GM23248 (cell line): Measurements from ENCODE around the gene CDH13. TPM values are rescaled to one million over a fixed set of nuclear protein-coding genes. Genes with fewer than 3 reads are reported as not detected.
A peak's percentile ranks its signal among the peaks of the same experiment; 100 is the strongest.

Experiments
- DNase-seq: peaks from one replicate; pipeline ENCODE4 v3.0.0-alpha.2; 2015
- H2AFZ ChIP-seq: fragments of 200-600 bp; sonication (generic); 2 replicates; pipeline ENCODE4 v1.6.1; 2016; ENCODE audit warnings: antibody characterized with exemption
- H3F3A ChIP-seq: fragments of 200-600 bp; sonication (generic); 2 replicates; pipeline ENCODE4 v1.6.1; 2016; ENCODE audit warnings: mild to moderate bottlenecking, antibody characterized with exemption, mixed run types; ENCODE audit not compliant: insufficient read depth
- H3K27ac ChIP-seq: fragments of 200-600 bp; sonication (generic); 2 replicates; pipeline ENCODE4 v1.5.1; 2016; ENCODE audit warnings: mild to moderate bottlenecking
- H3K27me3 ChIP-seq: fragments of 200-600 bp; sonication (generic); replicated peaks from 2 replicates; pipeline ENCODE4 v1.6.1; 2016; ENCODE audit warnings: mild to moderate bottlenecking; ENCODE audit not compliant: insufficient read depth
- H3K36me3 ChIP-seq: fragments of 200-600 bp; sonication (generic); 2 replicates; pipeline ENCODE4 v1.6.1; 2016; ENCODE audit warnings: low read depth, mild to moderate bottlenecking
- H3K4me1 ChIP-seq: fragments of 200-600 bp; sonication (generic); 2 replicates; pipeline ENCODE4 v1.6.1; 2016; ENCODE audit warnings: mild to moderate bottlenecking; ENCODE audit not compliant: insufficient read depth
- H3K4me2 ChIP-seq: fragments of 200-600 bp; sonication (generic); one replicate; pipeline ENCODE4 v1.6.1; 2016; ENCODE audit warnings: mild to moderate bottlenecking; ENCODE audit not compliant: unreplicated experiment
- H3K4me3 ChIP-seq: fragments of 200-600 bp; sonication (generic); 2 replicates; pipeline ENCODE4 v1.5.1; 2016; ENCODE audit warnings: mild to moderate bottlenecking
- H3K79me2 ChIP-seq: fragments of 200-600 bp; sonication (generic); 2 replicates; pipeline ENCODE4 v1.6.1; 2016; ENCODE audit warnings: mild to moderate bottlenecking; ENCODE audit not compliant: insufficient read depth
- H3K9ac ChIP-seq: fragments of 200-600 bp; sonication (generic); 2 replicates; pipeline ENCODE4 v1.6.1; 2016; ENCODE audit warnings: mild to moderate bottlenecking
- H3K9me2 ChIP-seq: fragments of 200-600 bp; sonication (generic); 2 replicates; pipeline ENCODE4 v1.6.1; 2016; ENCODE audit warnings: mixed run types, mild to moderate bottlenecking, moderate library complexity; ENCODE audit not compliant: insufficient read depth
- H3K9me3 ChIP-seq: fragments of 200-600 bp; sonication (generic); one replicate; pipeline ENCODE4 v1.6.1; 2017; ENCODE audit warnings: low read depth
- H4K20me1 ChIP-seq: fragments of 200-600 bp; sonication (generic); 2 replicates; pipeline ENCODE4 v1.6.0; 2016; ENCODE audit not compliant: insufficient read depth
- EZH2 ChIP-seq: fragments of 200-600 bp; sonication (generic); IDR thresholded peaks from 2 replicates; pipeline ENCODE4 v1.6.1; 2018; ENCODE audit warnings: antibody characterized with exemption, mild to moderate bottlenecking; ENCODE audit not compliant: insufficient read depth, poor library complexity, severe bottlenecking
- EZH2phosphoT487 ChIP-seq: fragments of 200-600 bp; sonication (generic); IDR thresholded peaks from 2 replicates; pipeline ENCODE4 v1.6.1; 2018; ENCODE audit warnings: antibody characterized with exemption, moderate library complexity, mild to moderate bottlenecking, low read depth; ENCODE audit not compliant: insufficient read depth
- WGBS, 2 experiments: methylation state at CpG; one replicate each; pipeline ENCODE4 v1.1.6; 2015 to 2017; ENCODE audit warnings: low lambda C conversion rate in 2 of 2, low coverage in 1 of 2; ENCODE audit errors: missing lambda C conversion rate in 2 of 2; 5-methylcytosine and 5-hydroxymethylcytosine counted together
- in situ Hi-C: fragments of 300-500 bp; cut with MboI; formaldehyde crosslinking; loops from 2 replicates; pipeline ENCODE4 v1.15.0; 2020
- polyA plus RNA-seq: library from polyadenylated mRNA; unstranded; fragments of >200 nt; fragmentation: Nextera tagmentation; extraction: Ambion mirVana; gene quantifications from 2 replicates; pipeline ENCODE4 v1.2.1, GENCODE V29; 2016
- total RNA-seq: library from RNA; depleted of rRNA; stranded (reverse); fragments of >200 nt; shearing (Covaris generic); gene quantifications from 2 replicates; pipeline ENCODE4 v1.2.3, GENCODE V29; 2014

CDH13 gene
- total and polyA plus RNA-seq, 2 experiments from 2014 or later = 51.0 to 52.8 TPM

DNA sequence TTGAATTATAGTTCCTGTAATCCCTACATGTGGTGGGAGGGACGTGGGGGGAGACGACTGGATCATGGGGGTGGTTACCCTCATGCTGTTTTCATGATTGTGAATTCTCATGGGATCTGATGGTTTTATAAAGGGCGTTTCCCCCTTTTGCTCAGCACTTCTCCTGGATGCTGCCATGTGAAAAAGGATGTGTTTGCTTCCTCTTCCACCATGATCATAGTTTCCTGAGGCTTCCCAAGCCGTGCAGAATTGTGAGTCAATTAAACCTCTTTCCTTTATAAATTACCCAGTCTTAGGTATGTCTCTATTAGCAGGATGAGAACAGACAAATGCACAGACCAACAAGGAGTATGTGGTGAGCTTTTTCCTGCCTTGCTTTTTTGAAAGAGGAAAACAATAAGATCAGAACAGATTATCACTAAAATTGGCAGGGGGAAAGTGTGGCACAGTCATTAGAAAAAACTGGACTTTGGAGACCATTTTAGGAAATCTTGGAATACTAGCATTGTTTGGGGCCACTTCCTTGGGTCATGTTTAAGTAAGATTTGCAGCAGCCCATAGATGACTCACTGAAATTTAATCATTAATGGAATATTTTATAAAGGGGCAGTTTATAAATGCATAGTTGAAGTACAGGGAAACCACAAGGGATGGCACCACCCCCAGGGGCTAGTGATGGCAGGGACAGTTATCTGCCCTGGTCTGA lies 352.8 kb downstream of the CDH13 start:
- H3K4me2 ChIP-seq = no peak overlapping the region
- no peak overlapping the region for H2AFZ ChIP-seq
- H4K20me1 ChIP-seq = no peaks in the 10 kb centered on the region
- no peaks in the 10 kb centered on the region for H3K9me3 ChIP-seq
- H3K27me3 ChIP-seq = no peaks in the 10 kb centered on the region
- no peak overlapping the region for H3K27ac ChIP-seq
- no peaks in the 10 kb centered on the region for H3K36me3 ChIP-seq
- 64 to 73% methylated on average over 4 of the region's 4 CpGs for WGBS, 2 experiments
- no peaks in the 10 kb centered on the region for H3K4me1 ChIP-seq
- in situ Hi-C loops = no loop called here
- DNase-seq = no peak
- no peak overlapping the region for H3K4me3 ChIP-seq
- no peak for TF ChIP-seq EZH2phosphoT487
- no peak for TF ChIP-seq EZH2
- no peaks in the 10 kb centered on the region for H3K79me2 ChIP-seq
- no peaks in the 10 kb centered on the region for H3F3A ChIP-seq
- no peak overlapping the region for H3K9ac ChIP-seq
- H3K9me2 ChIP-seq = no peaks in the 10 kb centered on the region

DNA sequence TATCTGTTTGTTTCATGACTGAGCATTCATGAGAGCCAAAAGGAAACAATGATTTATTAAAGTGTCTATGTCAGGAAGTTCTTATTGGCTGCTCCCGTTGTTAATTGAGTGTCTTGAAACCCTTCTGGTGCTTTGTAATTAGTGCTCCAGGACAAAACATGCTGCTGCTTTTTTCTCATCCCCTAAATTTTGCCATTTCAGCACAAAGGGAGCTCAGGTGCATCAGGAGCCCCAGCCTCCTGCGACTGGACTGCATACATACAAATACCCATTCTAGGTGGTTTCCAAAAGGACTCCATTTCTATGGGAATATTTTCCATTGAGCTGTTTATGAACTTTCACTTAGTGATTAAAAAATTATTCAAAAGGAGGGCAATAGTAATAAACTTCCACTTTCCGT lies 354.0 kb downstream of the CDH13 start:
- WGBS, 2 experiments = 60 to 67% methylated on average over 3 of the region's 3 CpGs
- no peak for DNase-seq

DNA sequence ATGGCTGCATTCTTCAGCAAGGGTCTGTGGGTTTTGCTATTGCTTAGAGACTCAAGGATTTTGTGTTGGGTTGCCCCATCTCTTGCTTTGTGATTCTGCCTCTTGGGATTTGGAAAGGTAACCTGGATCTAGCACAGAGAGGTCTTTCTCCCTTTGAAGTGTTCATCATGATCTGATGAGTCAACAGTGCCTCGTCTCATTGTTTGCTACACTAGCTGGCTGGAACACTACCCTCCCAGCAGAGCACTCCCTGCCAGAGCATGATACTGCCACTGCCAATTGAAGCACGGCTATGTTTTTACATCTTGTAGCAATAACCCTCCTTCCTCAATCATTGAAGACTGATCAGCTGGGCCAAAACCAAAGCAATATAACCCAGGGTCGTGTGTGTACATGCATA lies 361.0 kb downstream of the CDH13 start:
- no peak overlapping the region for H3K4me3 ChIP-seq
- no peaks in the 10 kb centered on the region for H3K9me2 ChIP-seq
- peaks cover 11% of the 10 kb centered on the region for H3F3A ChIP-seq
- TF ChIP-seq EZH2 (no peak), EZH2phosphoT487 (no peak)
- H3K9ac ChIP-seq = no peak overlapping the region
- no peaks in the 10 kb centered on the region for H3K27me3 ChIP-seq
- no peak overlapping the region for H3K4me2 ChIP-seq
- H3K4me1 ChIP-seq = 0 out of 2 replicates have a peak, but pooled peaks cover 2% of the 10 kb centered on the region
- peak; percentile 41 for DNase-seq
- H4K20me1 ChIP-seq = no peaks in the 10 kb centered on the region
- H3K27ac ChIP-seq = no peak overlapping the region
- H2AFZ ChIP-seq = no peak overlapping the region
- H3K79me2 ChIP-seq = no peaks in the 10 kb centered on the region
- no peaks in the 10 kb centered on the region for H3K9me3 ChIP-seq
- in situ Hi-C loops = no loop called here
- 27 to 28% methylated on average over 3 of the region's 3 CpGs for WGBS, 2 experiments
- no peaks in the 10 kb centered on the region for H3K36me3 ChIP-seq

More for the DNA sequence above, 354.0 kb downstream of the CDH13 start:
- H3K4me3 ChIP-seq = no peak overlapping the region
- no peaks in the 10 kb centered on the region for H3K79me2 ChIP-seq
- H3K4me2 ChIP-seq = no peak overlapping the region
- no peaks in the 10 kb centered on the region for H3K27me3 ChIP-seq
- in situ Hi-C loops = no loop called here
- no peaks in the 10 kb centered on the region for H3K4me1 ChIP-seq
- H3K9me3 ChIP-seq = no peaks in the 10 kb centered on the region
- no peak overlapping the region for H3K9ac ChIP-seq
- no peaks in the 10 kb centered on the region for H3F3A ChIP-seq
- no peaks in the 10 kb centered on the region for H4K20me1 ChIP-seq
- no peaks in the 10 kb centered on the region for H3K9me2 ChIP-seq
- no peak for TF ChIP-seq EZH2phosphoT487
- no peak for TF ChIP-seq EZH2
- no peak overlapping the region for H3K27ac ChIP-seq
- H3K36me3 ChIP-seq = no peaks in the 10 kb centered on the region
- no peak overlapping the region for H2AFZ ChIP-seq

DNA sequence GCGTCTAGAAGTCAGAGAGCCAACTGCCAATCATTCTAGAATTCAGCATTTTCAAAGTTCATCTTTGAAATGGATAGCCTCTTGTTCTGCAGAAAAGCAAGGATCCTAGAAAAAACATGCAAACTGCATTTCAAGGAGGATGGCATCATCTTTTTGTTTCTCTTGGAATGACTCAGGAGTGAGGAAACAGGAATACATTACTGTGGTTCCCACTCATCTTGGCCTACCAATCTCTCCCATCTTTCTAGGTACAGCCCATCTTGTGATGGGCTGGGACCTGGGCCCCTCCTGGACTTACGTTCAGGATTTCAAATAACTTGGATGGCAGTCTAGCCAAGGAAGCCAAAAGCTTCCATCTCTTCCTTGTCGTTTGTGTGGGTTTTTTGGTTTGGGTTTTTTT lies 363.4 kb downstream of the CDH13 start:
- TF ChIP-seq EZH2 (no peak), EZH2phosphoT487 (no peak)
- no peaks in the 10 kb centered on the region for H3K36me3 ChIP-seq
- H3K4me2 ChIP-seq = no peak overlapping the region
- 0 out of 2 replicates have a peak, but pooled peaks cover 2% of the 10 kb centered on the region for H3K4me1 ChIP-seq
- H2AFZ ChIP-seq = no peak overlapping the region
- 56% methylated on average over 3 of the region's 3 CpGs for WGBS, 2 experiments
- in situ Hi-C loops = no loop called here
- no peaks in the 10 kb centered on the region for H3K9me3 ChIP-seq
- no peaks in the 10 kb centered on the region for H3K27me3 ChIP-seq
- H4K20me1 ChIP-seq = no peaks in the 10 kb centered on the region
- no peaks in the 10 kb centered on the region for H3K9me2 ChIP-seq
- no peak overlapping the region for H3K9ac ChIP-seq
- H3K27ac ChIP-seq = no peak overlapping the region
- peaks cover 11% of the 10 kb centered on the region for H3F3A ChIP-seq
- H3K4me3 ChIP-seq = no peak overlapping the region
- H3K79me2 ChIP-seq = no peaks in the 10 kb centered on the region
- DNase-seq = peak; percentile 80
